HCT116 (cell line): ENCODE data around the gene SNAP29. TPM values are rescaled to one million over a fixed set of nuclear protein-coding genes. Genes with fewer than 3 reads are reported as not detected.

ENCODE experiments used
- ATAC-seq: fragments of 200-7000 bp; cut with Tn5 transposase; 2 replicates; pipeline ENCODE4 v1.9.1; 2020; ENCODE audit warnings: mild to moderate bottlenecking, moderate library complexity
- BruUV-seq: library from RNA; stranded (reverse); fragments of 400-500 nt; replicated peaks from 2 replicates; lab custom pipeline; 2021; lab: Mats Ljungman, UMichigan
- CTCF ChIA-PET: fragments of 300-600 bp; sonication (Branson Sonifier 250); formaldehyde crosslinking; loops from one replicate; lab custom pipeline; 2021; ENCODE audit warnings: antibody characterized with exemption; lab: Charles Lee
- POLR2A ChIA-PET: fragments of 300-600, 350-600 bp; sonication (Branson Sonifier 250); formaldehyde crosslinking; loops from one replicate; lab custom pipeline; 2021; ENCODE audit warnings: antibody characterized with exemption; lab: Charles Lee
- RAD21 ChIA-PET, 2 experiments: fragments of 300-600 bp; sonication (Branson Sonifier 250); formaldehyde crosslinking; loops; one replicate each; lab custom pipeline; 2023; ENCODE audit warnings: low total read pairs in 2 of 2; ENCODE audit not compliant: uncharacterized antibody in 2 of 2, unreplicated experiment in 2 of 2, low non-redundant PET in 1 of 2; lab: Charles Lee
- DNase-seq: peaks from one replicate; pipeline ENCODE4 v3.0.0-alpha.2; 2010; ENCODE audit warnings: low read depth, low spot score
- H2AFZ ChIP-seq: fragments of 200-600 bp; shearing (Covaris generic), sonication (generic); 2 replicates; pipeline ENCODE4 v1.6.1; 2017; ENCODE audit warnings: low read depth, mixed run types, mixed read lengths, antibody characterized with exemption, low read length; ENCODE audit not compliant: poor library complexity, severe bottlenecking
- H3K27ac ChIP-seq: 2 replicates; pipeline ENCODE4 v1.5.1; 2012; ENCODE audit warnings: low read depth, low read length
- H3K27me3 ChIP-seq: fragments of 200-600 bp; sonication (generic); 2 replicates; pipeline ENCODE4 v1.6.1; 2016; ENCODE audit warnings: mixed run types, low read length, mixed read lengths; ENCODE audit not compliant: insufficient read depth
- H3K36me3 ChIP-seq, 2 experiments: fragments of 200-500 bp in 1 of 2; fragments of 200-600 bp in 1 of 2; sonication (Bioruptor generic) in 1 of 2; sonication (generic) in 1 of 2; 2 replicates each; pipeline versions ENCODE4 v1.5.1 to v1.6.1; 2014 to 2016; ENCODE audit warnings: low read length in 2 of 2, inconsistent platforms in 1 of 2, mixed read lengths in 1 of 2, mixed run types in 1 of 2; ENCODE audit not compliant: insufficient read depth in 2 of 2, control insufficient read depth in 1 of 2
- H3K4me1 ChIP-seq, 2 experiments: fragments of 200-600 bp in 1 of 2; sonication (generic) in 1 of 2; 2 replicates each; pipeline versions ENCODE4 v1.5.1 to v1.6.1; 2012 to 2017; ENCODE audit warnings: low read length in 2 of 2, inconsistent platforms in 1 of 2, mild to moderate bottlenecking in 1 of 2, mixed read lengths in 1 of 2, mixed run types in 1 of 2, moderate library complexity in 1 of 2; ENCODE audit not compliant: insufficient read depth in 2 of 2, control insufficient read depth in 1 of 2
- H3K4me2 ChIP-seq: fragments of 200-600 bp; sonication (generic); 2 replicates; pipeline ENCODE4 v1.6.1; 2017; ENCODE audit warnings: mixed run types, low read length, mixed read lengths
- H3K4me3 ChIP-seq, 2 experiments: fragments of 200-600 bp in 1 of 2; sonication (generic) in 1 of 2; replicated peaks in 1 of 2; 2 replicates each; pipeline ENCODE4 v1.5.1; 2011 to 2016; ENCODE audit warnings: low read length in 2 of 2, control low read depth in 1 of 2, low read depth in 1 of 2, mild to moderate bottlenecking in 1 of 2, mixed read lengths in 1 of 2, mixed run types in 1 of 2
- H3K79me2 ChIP-seq: fragments of 200-600 bp; sonication (generic); 2 replicates; pipeline ENCODE4 v1.6.1; 2017; ENCODE audit warnings: mild to moderate bottlenecking, mixed run types, low read length, moderate library complexity, mixed read lengths; ENCODE audit not compliant: insufficient read depth
- H3K9ac ChIP-seq: fragments of 200-600 bp; sonication (generic); 2 replicates; pipeline ENCODE4 v1.6.1; 2016; ENCODE audit warnings: low read length, mixed read lengths
- H3K9me2 ChIP-seq: fragments of 200-600 bp; sonication (generic), shearing (Covaris generic); 2 replicates; pipeline ENCODE4 v1.6.1; 2017; ENCODE audit warnings: mixed run types, mild to moderate bottlenecking, moderate library complexity; ENCODE audit not compliant: insufficient read depth
- H3K9me3 ChIP-seq, 2 experiments: fragments of 200-500 bp in 1 of 2; fragments of 200-600 bp in 1 of 2; sonication (Bioruptor generic) in 1 of 2; sonication (generic) in 1 of 2; 2 replicates each; pipeline ENCODE4 v1.6.1; 2014 to 2017; ENCODE audit warnings: low read length in 2 of 2, mixed read lengths in 2 of 2, inconsistent platforms in 1 of 2, low read depth in 1 of 2, mild to moderate bottlenecking in 1 of 2, mixed run types in 1 of 2, moderate library complexity in 1 of 2; ENCODE audit not compliant: control insufficient read depth in 1 of 2, insufficient read depth in 1 of 2
- H4K20me1 ChIP-seq: fragments of 200-600 bp; sonication (generic), shearing (Covaris generic); 2 replicates; pipeline ENCODE4 v1.6.1; 2017; ENCODE audit warnings: mixed run types, mild to moderate bottlenecking, moderate library complexity; ENCODE audit not compliant: insufficient read depth
- CTCF ChIP-seq, 3 experiments: fragments of 200-600 bp in 1 of 3; sonication (generic) in 1 of 3; IDR thresholded peaks in 2 of 3; conservative IDR thresholded peaks in 1 of 3; 2 replicates each; pipeline ENCODE4 v1.5.1; 2012 to 2017; ENCODE audit warnings: low read depth in 2 of 3, low read length in 2 of 3, antibody characterized with exemption in 1 of 3, borderline replicate concordance in 1 of 3, control low read depth in 1 of 3, mild to moderate bottlenecking in 1 of 3, mixed read lengths in 1 of 3, mixed run types in 1 of 3, moderate library complexity in 1 of 3; ENCODE audit not compliant: insufficient read depth in 1 of 3
- EGR1 ChIP-seq: IDR thresholded peaks from 2 replicates; pipeline ENCODE4 v1.6.1; 2012; ENCODE audit warnings: low read depth
- ELF1 ChIP-seq: IDR thresholded peaks from 2 replicates; pipeline ENCODE4 v1.6.1; 2012; ENCODE audit warnings: low read depth, borderline replicate concordance
- FOSL1 ChIP-seq: IDR thresholded peaks from 2 replicates; pipeline ENCODE4 v1.6.1; 2012; ENCODE audit warnings: low read depth
- ZBTB33 ChIP-seq: IDR thresholded peaks from 2 replicates; pipeline ENCODE4 v1.6.1; 2011; ENCODE audit warnings: mild to moderate bottlenecking, low read length, moderate library complexity; ENCODE audit not compliant: insufficient replicate concordance; ENCODE audit errors: extremely low read depth
- ZFX ChIP-seq: fragments of 450-650 bp; IDR thresholded peaks from 2 replicates; pipeline ENCODE4 v1.6.1; 2017
- ZNF274 ChIP-seq: fragments of 200-500 bp; sonication (Bioruptor generic); IDR thresholded peaks from 2 replicates; pipeline ENCODE4 v1.6.1; 2014; ENCODE audit warnings: mild to moderate bottlenecking, low read depth, low read length, inconsistent platforms
- intact Hi-C: fragments of 100-400 bp; cut with micrococcal nuclease; formaldehyde crosslinking; loops from 2 replicates; pipeline ENCODE4 v1.10.0; 2022
- total RNA-seq: library from RNA; stranded (reverse); gene quantifications from one replicate; pipeline ENCODE4 v1.2.1, GENCODE V29; 2021; ENCODE audit not compliant: unreplicated experiment
- TF ChIP-seq, protein P1 (sequence below): IDR thresholded peaks from 2 replicates; pipeline ENCODE4 v1.6.1; 2012

The SNAP29 gene
- total RNA-seq, 1 experiment from 2014 or later = 27.3 TPM

GRCh38 chr22:20810645-20811044, 48.2 kb upstream of the SNAP29 start:
- Histone ChIP-seq H4K20me1 (no peaks in the 10 kb centered on the region), H3K4me3 (no peak overlapping the region), H3K9ac (no peak overlapping the region), H3K36me3 (peaks cover 6 to 8% of the 10 kb centered on the region in 2 experiments; a peak in 3 of 4 replicates), H3K9me3 (no peaks in the 10 kb centered on the region), H3K4me1 (peaks cover 10 to 23% of the 10 kb centered on the region in 2 experiments), H3K79me2 (no peaks in the 10 kb centered on the region), H2AFZ (no peak overlapping the region), H3K9me2 (no peaks in the 10 kb centered on the region), H3K4me2 (no peak overlapping the region), H3K27ac (no peak overlapping the region), H3K27me3 (no peaks in the 10 kb centered on the region)
- ChIA-PET POLR2A (no interaction called here), CTCF (interaction anchor here (1.2 kb wide), 1 partner anchor 17 kb away, joined by 3 read pairs; no protein-coding TSS in a partner anchor), RAD21 (no interaction called here)
- no TSS peak for BruUV-seq
- DNase-seq (no peak), ATAC-seq (no peak)
- intact Hi-C loops = no loop called here
- TF ChIP-seq ZNF274 = no peak
- no peak for TF ChIP-seq ZBTB33
- TF ChIP-seq, protein P1, sequence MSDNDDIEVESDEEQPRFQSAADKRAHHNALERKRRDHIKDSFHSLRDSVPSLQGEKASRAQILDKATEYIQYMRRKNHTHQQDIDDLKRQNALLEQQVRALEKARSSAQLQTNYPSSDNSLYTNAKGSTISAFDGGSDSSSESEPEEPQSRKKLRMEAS = no peak
- TF ChIP-seq CTCF (IDR thresholded peaks at IDR 0.05 in 2 of 3, conservative IDR thresholded peaks at IDR 0.05 in 1 of 3; ENCODE audit: borderline replicate concordance in 1 of 3, insufficient read depth in 1 of 3, low read depth in 2 of 3, low read length in 2 of 3) = no peak
- TF ChIP-seq FOSL1 = no peak
- TF ChIP-seq ELF1 = no peak
- no peak for TF ChIP-seq EGR1
- no peak for TF ChIP-seq ZFX
